HT1080 (cell line): Measurements from ENCODE around the gene RPS6KB1. TPM values are rescaled to one million over a fixed set of nuclear protein-coding genes. Genes with fewer than 3 reads are reported as not detected.
A peak's percentile ranks its signal among the peaks of the same experiment; 100 is the strongest.
"Not testable (repeated sequence)": the region's sequence is repeated elsewhere in the genome, so short reads cannot be mapped to it uniquely, and the experiment has no call there.

Experiments
- DNase-seq: peaks from one replicate; pipeline ENCODE4 v3.0.0-alpha.2; 2015; ENCODE audit warnings: low read depth
- small RNA-seq: library from RNA; depleted of rRNA; stranded (forward); fragments of <200 nt; gene quantifications from one replicate; pipeline ENCODE3, GENCODE V24; 2014
- total RNA-seq: library from RNA; depleted of rRNA; stranded (reverse); fragments of >200 nt; shearing (Covaris generic); gene quantifications from 2 replicates; pipeline ENCODE4 v1.2.3, GENCODE V29; 2014; rRNA removed

RPS6KB1 gene
- total RNA-seq, 1 experiment from 2014 or later = 16.4 TPM

- not testable (repeated sequence) for DNase-seq
Measured at GRCh38 chr17:59933317-59933716, 40.4 kb downstream of the RPS6KB1 start.

- DNase-seq = not testable (repeated sequence)
Measured at GRCh38 chr17:59940697-59941096, 47.8 kb downstream of the RPS6KB1 start.

GRCh38 chr17:59941131-59941530 lies 48.2 kb downstream of the RPS6KB1 start:
- no peak for DNase-seq

- DNase-seq = not testable (repeated sequence)
Measured at GRCh38 chr17:59946433-59946832, 53.5 kb downstream of the RPS6KB1 start.

- not testable (repeated sequence) for DNase-seq
Measured at GRCh38 chr17:59947310-59947709, 54.4 kb downstream of the RPS6KB1 start.

- no peak for DNase-seq
Measured at GRCh38 chr17:59950049-59950448, 57.1 kb downstream of the RPS6KB1 start.

GRCh38 chr17:59954856-59955255 lies 61.9 kb downstream of the RPS6KB1 start:
- no peak for DNase-seq

- DNase-seq = not testable (repeated sequence)
Measured at GRCh38 chr17:59959574-59959973, 66.7 kb downstream of the RPS6KB1 start.

- DNase-seq = no peak
Measured at GRCh38 chr17:59962739-59963318, 69.9 kb downstream of the RPS6KB1 start.

GRCh38 chr17:59963738-59964481 lies 71.0 kb downstream of the RPS6KB1 start:
- peak; percentile 30 for DNase-seq

- DNase-seq = peak; percentile 70
Measured at GRCh38 chr17:59964482-59965328, 71.8 kb downstream of the RPS6KB1 start, which contains the start of gene RNFT1. Gene RNFT1, minus strand, starts transcription at chr17:59964740. Its CDS starts 77 bp downstream, at chr17:59964663.

GRCh38 chr17:59971771-59972170 lies 78.8 kb downstream of the RPS6KB1 start:
- DNase-seq = not testable (repeated sequence)

GRCh38 chr17:59972778-59973177 lies 79.9 kb downstream of the RPS6KB1 start:
- DNase-seq = no peak

- DNase-seq = not testable (repeated sequence)
Measured at GRCh38 chr17:59973483-59973882, 80.6 kb downstream of the RPS6KB1 start.

GRCh38 chr17:59975166-59975565 lies 82.2 kb downstream of the RPS6KB1 start:
- not testable (repeated sequence) for DNase-seq

- DNase-seq = not testable (repeated sequence)
Measured at GRCh38 chr17:59996608-59997007, 103.7 kb downstream of the RPS6KB1 start.

Small RNA genes lying within 50 kb of the gene (small RNA-seq; reads per million reads assigned to genes)
- gene RNU6-450P (not detected), gene RPS29P21 (not detected)

Other genes with a start within 250 kb of the RPS6KB1 start
- 31.1 and 41.2 TPM in 2 replicates for gene PTRH2, start 185.7 kb upstream of the RPS6KB1 start, total RNA-seq
- gene VMP1, start 185.5 kb upstream of the RPS6KB1 start, total RNA-seq = 67.1 and 69.3 TPM in 2 replicates
- gene TUBD1, start 178 bp upstream of the RPS6KB1 start, total RNA-seq = 3.5 and 6.1 TPM in 2 replicates
- gene RNFT1, start 71.6 kb downstream of the RPS6KB1 start, total RNA-seq = 5.1 and 7.7 TPM in 2 replicates
- 18.0 and 24.1 TPM in 2 replicates for gene HEATR6, start 185.8 kb downstream of the RPS6KB1 start, total RNA-seq